Measurements from ENCODE around the gene ITPKA.

DNA sequence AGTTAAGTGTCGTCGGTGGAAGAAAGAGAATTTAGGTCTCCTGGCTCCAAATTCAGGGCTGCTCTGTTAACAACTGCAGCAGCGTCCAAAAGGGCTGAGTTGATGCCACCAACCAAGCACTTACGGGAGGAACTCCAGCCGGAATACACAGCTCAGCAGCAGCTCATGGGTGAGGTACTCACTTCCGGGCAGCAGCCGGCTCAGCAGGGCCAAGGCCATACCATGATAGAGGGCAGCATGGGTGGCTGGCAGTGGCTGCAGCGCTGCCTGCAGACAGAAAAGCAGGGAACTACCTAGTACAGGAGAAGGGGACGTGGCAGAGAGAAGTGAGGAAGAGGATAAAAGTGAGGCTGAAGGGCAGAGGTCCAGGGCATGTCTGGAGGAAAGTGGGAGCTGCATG, 27.9 kb downstream of the ITPKA start:
- TF ChIP-seq ZNF792 (CRISPR knock-in tag; IDR thresholded peaks at IDR 0.05) = no peak
- no peak for TF ChIP-seq MXI1 (IDR thresholded peaks at IDR 0.05; ENCODE audit: borderline replicate concordance, low read depth, low read length)
- TF ChIP-seq, protein P1, sequence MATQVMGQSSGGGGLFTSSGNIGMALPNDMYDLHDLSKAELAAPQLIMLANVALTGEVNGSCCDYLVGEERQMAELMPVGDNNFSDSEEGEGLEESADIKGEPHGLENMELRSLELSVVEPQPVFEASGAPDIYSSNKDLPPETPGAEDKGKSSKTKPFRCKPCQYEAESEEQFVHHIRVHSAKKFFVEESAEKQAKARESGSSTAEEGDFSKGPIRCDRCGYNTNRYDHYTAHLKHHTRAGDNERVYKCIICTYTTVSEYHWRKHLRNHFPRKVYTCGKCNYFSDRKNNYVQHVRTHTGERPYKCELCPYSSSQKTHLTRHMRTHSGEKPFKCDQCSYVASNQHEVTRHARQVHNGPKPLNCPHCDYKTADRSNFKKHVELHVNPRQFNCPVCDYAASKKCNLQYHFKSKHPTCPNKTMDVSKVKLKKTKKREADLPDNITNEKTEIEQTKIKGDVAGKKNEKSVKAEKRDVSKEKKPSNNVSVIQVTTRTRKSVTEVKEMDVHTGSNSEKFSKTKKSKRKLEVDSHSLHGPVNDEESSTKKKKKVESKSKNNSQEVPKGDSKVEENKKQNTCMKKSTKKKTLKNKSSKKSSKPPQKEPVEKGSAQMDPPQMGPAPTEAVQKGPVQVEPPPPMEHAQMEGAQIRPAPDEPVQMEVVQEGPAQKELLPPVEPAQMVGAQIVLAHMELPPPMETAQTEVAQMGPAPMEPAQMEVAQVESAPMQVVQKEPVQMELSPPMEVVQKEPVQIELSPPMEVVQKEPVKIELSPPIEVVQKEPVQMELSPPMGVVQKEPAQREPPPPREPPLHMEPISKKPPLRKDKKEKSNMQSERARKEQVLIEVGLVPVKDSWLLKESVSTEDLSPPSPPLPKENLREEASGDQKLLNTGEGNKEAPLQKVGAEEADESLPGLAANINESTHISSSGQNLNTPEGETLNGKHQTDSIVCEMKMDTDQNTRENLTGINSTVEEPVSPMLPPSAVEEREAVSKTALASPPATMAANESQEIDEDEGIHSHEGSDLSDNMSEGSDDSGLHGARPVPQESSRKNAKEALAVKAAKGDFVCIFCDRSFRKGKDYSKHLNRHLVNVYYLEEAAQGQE (IDR thresholded peaks at IDR 0.05; ENCODE audit: borderline replicate concordance in 1 of 2, low read depth in 1 of 2, low read length in 2 of 2) = no peak
- TF ChIP-seq CTCF (CRISPR knock-in tag; IDR thresholded peaks at IDR 0.05) = no peak
- no peak for TF ChIP-seq ETS1 (CRISPR knock-in tag; IDR thresholded peaks at IDR 0.05)
- TF ChIP-seq POLR2A (IDR thresholded peaks at IDR 0.05; ENCODE audit: insufficient read depth in 1 of 2, low read depth in 2 of 2, low read length in 2 of 2) = no peak
- no peak for TF ChIP-seq SMC3 (IDR thresholded peaks at IDR 0.05; ENCODE audit: low read length)
- TF ChIP-seq REL (CRISPR knock-in tag; conservative IDR thresholded peaks at IDR 0.05) = no peak
- TF ChIP-seq TRIM22 (IDR thresholded peaks at IDR 0.05) = no peak
